IPS-20b (cell line): ENCODE data around the gene CAMK2A.

Experiments used
- H3K27ac ChIP-seq: one replicate; pipeline ENCODE4 v1.5.1; 2013; ENCODE audit warnings: low read length
- H3K27me3 ChIP-seq: 2 replicates; pipeline ENCODE4 v1.6.1; 2013; ENCODE audit warnings: mild to moderate bottlenecking, low read length, inconsistent platforms; ENCODE audit not compliant: insufficient read depth
- H3K36me3 ChIP-seq: 2 replicates; pipeline ENCODE4 v1.6.1; 2013; ENCODE audit warnings: low read depth, mild to moderate bottlenecking, inconsistent platforms, low read length, moderate library complexity; ENCODE audit not compliant: insufficient read depth
- H3K4me1 ChIP-seq: 2 replicates; pipeline ENCODE4 v1.6.1; 2013; ENCODE audit warnings: mild to moderate bottlenecking, control low read depth, inconsistent platforms, low read length, moderate library complexity; ENCODE audit not compliant: insufficient read depth
- H3K4me3 ChIP-seq: 2 replicates; pipeline ENCODE4 v1.5.1; 2013; ENCODE audit warnings: mild to moderate bottlenecking, low read length, inconsistent platforms
- H3K9ac ChIP-seq: 2 replicates; pipeline ENCODE4 v1.6.1; 2013; ENCODE audit warnings: low read depth, mild to moderate bottlenecking, inconsistent platforms, low read length, moderate library complexity
- H3K9me3 ChIP-seq: 2 replicates; pipeline ENCODE4 v1.6.1; 2013; ENCODE audit warnings: mild to moderate bottlenecking, low read depth, low read length, inconsistent platforms; ENCODE audit not compliant: insufficient read depth

CAMK2A gene

GRCh38 chr5:150304481-150305081 lies 15.0 kb upstream of the CAMK2A start:
- Histone ChIP-seq H3K9me3 (no peaks in the 10 kb centered on the region), H3K36me3 (no peaks in the 10 kb centered on the region), H3K9ac (no peak overlapping the region), H3K27ac (no peak overlapping the region), H3K27me3 (peaks cover 22% of the 10 kb centered on the region), H3K4me1 (peaks cover 31% of the 10 kb centered on the region), H3K4me3 (no peak overlapping the region)

GRCh38 chr5:150303660-150304386 lies 14.2 kb upstream of the CAMK2A start:
- Histone ChIP-seq H3K9ac (no peak overlapping the region; the same call in 1 of the 2 replicates), H3K4me3 (peak overlapping the region; percentile 72), H3K27me3 (peaks cover 22% of the 10 kb centered on the region), H3K36me3 (no peaks in the 10 kb centered on the region), H3K27ac (no peak overlapping the region), H3K9me3 (no peaks in the 10 kb centered on the region), H3K4me1 (peaks cover 31% of the 10 kb centered on the region)

- Histone ChIP-seq H3K27me3 (peaks cover 22% of the 10 kb centered on the region), H3K36me3 (no peaks in the 10 kb centered on the region), H3K9me3 (no peaks in the 10 kb centered on the region), H3K4me1 (peaks cover 31% of the 10 kb centered on the region), H3K9ac (peak overlapping the region; percentile 32; the same call in 1 of the 2 replicates), H3K27ac (no peak overlapping the region), H3K4me3 (peak overlapping the region; percentile 72)
Measured at GRCh38 chr5:150303070-150303615, 13.6 kb upstream of the CAMK2A start.

- Histone ChIP-seq H3K9ac (peak within 1 kb of the TSS; percentile 54; the same call in 1 of the 2 replicates), H3K27me3 (peaks cover 22% of the 10 kb centered on the region), H3K4me3 (peak within 1 kb of the TSS; percentile 72), H3K27ac (no peak within 1 kb of the TSS), H3K4me1 (peaks cover 31% of the 10 kb centered on the region), H3K36me3 (no peaks in the 10 kb centered on the region), H3K9me3 (no peaks in the 10 kb centered on the region)
Measured at GRCh38 chr5:150302301-150303069, 12.9 kb upstream of the CAMK2A start, which contains the start of gene ARSI. Gene ARSI, minus strand, starts transcription at chr5:150302905. Its CDS starts 532 bp downstream, at chr5:150302373.

GRCh38 chr5:150301901-150302300 lies 12.3 kb upstream of the CAMK2A start:
- no peak overlapping the region; the same call in 1 of the 2 replicates for H3K9ac ChIP-seq
- peaks cover 31% of the 10 kb centered on the region for H3K4me1 ChIP-seq
- H3K27me3 ChIP-seq, result peaks cover 22% of the 10 kb centered on the region
- no peak overlapping the region for H3K27ac ChIP-seq
- H3K4me3 ChIP-seq, result peak overlapping the region; percentile 72
- no peaks in the 10 kb centered on the region for H3K36me3 ChIP-seq
- no peaks in the 10 kb centered on the region for H3K9me3 ChIP-seq

GRCh38 chr5:150301170-150301505 lies 11.6 kb upstream of the CAMK2A start:
- Histone ChIP-seq H3K27me3 (peaks cover 22% of the 10 kb centered on the region), H3K36me3 (no peaks in the 10 kb centered on the region), H3K4me1 (peaks cover 31% of the 10 kb centered on the region), H3K27ac (no peak overlapping the region), H3K4me3 (0 out of 2 replicates have a peak overlapping the region, but pooled peaks have one; percentile 72), H3K9me3 (no peaks in the 10 kb centered on the region), H3K9ac (no peak overlapping the region)

GRCh38 chr5:150300496-150301169 lies 11.1 kb upstream of the CAMK2A start:
- Histone ChIP-seq H3K9me3 (no peaks in the 10 kb centered on the region), H3K4me3 (no peak overlapping the region), H3K27me3 (peaks cover 22% of the 10 kb centered on the region), H3K27ac (no peak overlapping the region), H3K4me1 (peaks cover 29% of the 10 kb centered on the region), H3K36me3 (no peaks in the 10 kb centered on the region), H3K9ac (no peak overlapping the region)

- no peak overlapping the region for H3K4me3 ChIP-seq
- H3K27ac ChIP-seq, result no peak overlapping the region
- H3K9ac ChIP-seq, result no peak overlapping the region
- peaks cover 24% of the 10 kb centered on the region for H3K4me1 ChIP-seq
- H3K27me3 ChIP-seq, result peaks cover 22% of the 10 kb centered on the region
- H3K36me3 ChIP-seq, result no peaks in the 10 kb centered on the region
- H3K9me3 ChIP-seq, result no peaks in the 10 kb centered on the region
Measured at GRCh38 chr5:150299571-150300327, 10.2 kb upstream of the CAMK2A start.

GRCh38 chr5:150298701-150299451 lies 9.3 kb upstream of the CAMK2A start:
- H3K27me3 ChIP-seq, result peaks cover 19% of the 10 kb centered on the region
- no peak overlapping the region for H3K9ac ChIP-seq
- no peaks in the 10 kb centered on the region for H3K36me3 ChIP-seq
- peaks cover 16% of the 10 kb centered on the region for H3K4me1 ChIP-seq
- H3K27ac ChIP-seq, result no peak overlapping the region
- H3K9me3 ChIP-seq, result no peaks in the 10 kb centered on the region
- no peak overlapping the region for H3K4me3 ChIP-seq

- H3K27me3 ChIP-seq, result peaks cover 19% of the 10 kb centered on the region
- H3K9me3 ChIP-seq, result no peaks in the 10 kb centered on the region
- no peak overlapping the region for H3K9ac ChIP-seq
- no peak overlapping the region for H3K27ac ChIP-seq
- peaks cover 9% of the 10 kb centered on the region for H3K4me1 ChIP-seq
- H3K4me3 ChIP-seq, result no peak overlapping the region
- H3K36me3 ChIP-seq, result no peaks in the 10 kb centered on the region
Measured at GRCh38 chr5:150297934-150298595, 8.5 kb upstream of the CAMK2A start.
